H1 (cell line): ENCODE measurements around the gene MAPKAPK5.

ENCODE experiments used
- ATF2 ChIP-seq: IDR thresholded peaks from 2 replicates; pipeline ENCODE4 v1.6.1; 2012; ENCODE audit warnings: low read length, inconsistent platforms
- CEBPB ChIP-seq: IDR thresholded peaks from 2 replicates; pipeline ENCODE4 v1.6.1; 2012; ENCODE audit warnings: low read depth, low read length
- CTCF ChIP-seq, 3 experiments: IDR thresholded peaks; 1 replicate in 2 of 3; 2 replicates in 1 of 3; pipeline versions ENCODE4 v1.5.1 to v1.6.1; 2011; ENCODE audit warnings: low read length in 3 of 3, mild to moderate bottlenecking in 3 of 3, inconsistent platforms in 2 of 3, low read depth in 1 of 3, moderate library complexity in 1 of 3; ENCODE audit not compliant: insufficient read depth in 1 of 3; ENCODE audit errors: control extremely low read depth in 1 of 3
- EP300 ChIP-seq, 2 experiments: IDR thresholded peaks; 1 replicate in 1 of 2; 2 replicates in 1 of 2; pipeline ENCODE4 v1.6.1; 2011 to 2012; ENCODE audit warnings: low read depth in 2 of 2, low read length in 2 of 2, mild to moderate bottlenecking in 2 of 2, borderline replicate concordance in 1 of 2, inconsistent platforms in 1 of 2, moderate library complexity in 1 of 2
- GABPA ChIP-seq: IDR thresholded peaks from 2 replicates; pipeline ENCODE4 v1.6.1; 2011; ENCODE audit warnings: mild to moderate bottlenecking, low read length, moderate library complexity, borderline replicate concordance; ENCODE audit not compliant: insufficient read depth
- POLR2AphosphoS5 ChIP-seq: IDR thresholded peaks from 2 replicates; pipeline ENCODE4 v1.6.1; 2011; ENCODE audit warnings: low read depth, low read length
- SUZ12 ChIP-seq: fragments of 200-600 bp; sonication (generic); IDR thresholded peaks from 2 replicates; pipeline ENCODE4 v1.6.1; 2012; ENCODE audit warnings: mild to moderate bottlenecking, inconsistent platforms, low read length, moderate library complexity, mixed read lengths
- USF2 ChIP-seq: IDR thresholded peaks from 2 replicates; pipeline ENCODE4 v1.6.1; 2011; ENCODE audit warnings: low read length, improper control_type of control experiment
- YY1 ChIP-seq: IDR thresholded peaks from 2 replicates; pipeline ENCODE4 v1.6.1; 2011; ENCODE audit warnings: low read depth, mild to moderate bottlenecking, low read length

- no peak for TF ChIP-seq SUZ12
- TF ChIP-seq CEBPB = no peak
- TF ChIP-seq YY1 = no peak
- TF ChIP-seq GABPA = no peak
- no peak for TF ChIP-seq EP300 (IDR thresholded peaks at IDR 0.05; ENCODE audit: borderline replicate concordance in 1 of 2, low read depth in 2 of 2, low read length in 2 of 2)
- TF ChIP-seq CTCF (IDR thresholded peaks at IDR 0.05; ENCODE audit: control extremely low read depth in 1 of 3, insufficient read depth in 1 of 3, low read depth in 1 of 3, low read length in 3 of 3) = no peak
- TF ChIP-seq USF2 = no peak
- TF ChIP-seq ATF2 = no peak
- TF ChIP-seq POLR2AphosphoS5 = no peak
Observed at GRCh38 chr12:111894556-111894955, 52.5 kb downstream of the MAPKAPK5 start.
